GM18867 (cell line): ENCODE results near the gene TTLL4.

Experiments
- ATAC-seq: cut with Tn5 transposase; IDR thresholded peaks from one replicate; pipeline ENCODE4 v1.9.1; 2021; ENCODE audit warnings: mild to moderate bottlenecking, moderate library complexity; ENCODE audit not compliant: unreplicated experiment

Gene TTLL4

GRCh38 chr2:218780851-218781690, 70.4 kb downstream of the TTLL4 start:
- no peak for ATAC-seq

- ATAC-seq: no peak
Measured at GRCh38 chr2:218781691-218782527, 71.3 kb downstream of the TTLL4 start, which contains the start of gene CYP27A1. Gene CYP27A1, plus strand, starts transcription at chr2:218782147. Its CDS starts 36 bp downstream, at chr2:218782183.

- no peak for ATAC-seq
Measured at GRCh38 chr2:218782528-218782844, 71.9 kb downstream of the TTLL4 start.

GRCh38 chr2:218783688-218784087, 73.1 kb downstream of the TTLL4 start:
- ATAC-seq: no peak

- no peak for ATAC-seq
Measured at GRCh38 chr2:218785103-218785502, 74.5 kb downstream of the TTLL4 start.

GRCh38 chr2:218786133-218786532, 75.5 kb downstream of the TTLL4 start:
- no peak for ATAC-seq

- ATAC-seq: no peak
Measured at GRCh38 chr2:218788529-218789255, 78.1 kb downstream of the TTLL4 start.

- no peak for ATAC-seq
Measured at GRCh38 chr2:218792433-218792832, 81.8 kb downstream of the TTLL4 start.

- no peak for ATAC-seq
Measured at GRCh38 chr2:218796691-218797090, 86.1 kb downstream of the TTLL4 start.

- no peak for ATAC-seq
Measured at GRCh38 chr2:218798767-218799504, 88.3 kb downstream of the TTLL4 start.

- ATAC-seq: no peak
Measured at GRCh38 chr2:218799990-218800389, 89.4 kb downstream of the TTLL4 start.

GRCh38 chr2:218802386-218802994, 91.9 kb downstream of the TTLL4 start:
- ATAC-seq: no peak

GRCh38 chr2:218804817-218805216, 94.2 kb downstream of the TTLL4 start:
- no peak for ATAC-seq
